H7 (cell line): ENCODE measurements around the gene ZNF391. TPM values are rescaled to one million over a fixed set of nuclear protein-coding genes. Genes with fewer than 3 reads are reported as not detected.
"Not testable (repeated sequence)": the region's sequence is repeated elsewhere in the genome, so short reads cannot be mapped to it uniquely, and the experiment has no call there.

Experiments used
- DNase-seq: peaks from one replicate; pipeline ENCODE4 v3.0.0; 2012
- H3K27me3 ChIP-seq: 2 replicates; pipeline ENCODE4 v1.6.0; 2011; ENCODE audit warnings: mild to moderate bottlenecking, low read length; ENCODE audit not compliant: control insufficient read depth, insufficient read depth
- H3K36me3 ChIP-seq: replicated peaks from 2 replicates; pipeline ENCODE4 v1.5.1; 2011; ENCODE audit warnings: low read length; ENCODE audit not compliant: control insufficient read depth, insufficient read depth
- H3K4me3 ChIP-seq: 2 replicates; pipeline ENCODE4 v1.5.1; 2011; ENCODE audit warnings: low read depth, mild to moderate bottlenecking, control low read depth, low read length, moderate library complexity; ENCODE audit not compliant: insufficient read depth
- total RNA-seq: library from RNA; depleted of rRNA; stranded (reverse); fragments of >200 nt; shearing (Covaris generic); gene quantifications from 2 replicates; pipeline ENCODE4 v1.2.3, GENCODE V29; 2014

ZNF391 gene
- total RNA-seq, 1 experiment from 2014 or later: 3.1 TPM

- H3K36me3 ChIP-seq: peaks cover 12% of the 10 kb centered on the region
- no peak overlapping the region for H3K4me3 ChIP-seq
Observed at GRCh38 chr6:27400877-27401642, 12.5 kb downstream of the ZNF391 start.

GRCh38 chr6:27406085-27406484 is 17.5 kb downstream of the ZNF391 start:
- H3K4me3 ChIP-seq: no peak overlapping the region
- no peaks in the 10 kb centered on the region for H3K27me3 ChIP-seq
- DNase-seq: no peak
- H3K36me3 ChIP-seq: peaks cover under 1% of the 10 kb centered on the region

More at GRCh38 chr6:27400877-27401642, 12.5 kb downstream of the ZNF391 start:
- no peaks in the 10 kb centered on the region for H3K27me3 ChIP-seq
- DNase-seq: no peak

GRCh38 chr6:27407153-27407814 is 18.7 kb downstream of the ZNF391 start:
- Histone ChIP-seq H3K36me3 (no peaks in the 10 kb centered on the region), H3K27me3 (no peaks in the 10 kb centered on the region), H3K4me3 (no peak overlapping the region)
- no peak for DNase-seq

DNA sequence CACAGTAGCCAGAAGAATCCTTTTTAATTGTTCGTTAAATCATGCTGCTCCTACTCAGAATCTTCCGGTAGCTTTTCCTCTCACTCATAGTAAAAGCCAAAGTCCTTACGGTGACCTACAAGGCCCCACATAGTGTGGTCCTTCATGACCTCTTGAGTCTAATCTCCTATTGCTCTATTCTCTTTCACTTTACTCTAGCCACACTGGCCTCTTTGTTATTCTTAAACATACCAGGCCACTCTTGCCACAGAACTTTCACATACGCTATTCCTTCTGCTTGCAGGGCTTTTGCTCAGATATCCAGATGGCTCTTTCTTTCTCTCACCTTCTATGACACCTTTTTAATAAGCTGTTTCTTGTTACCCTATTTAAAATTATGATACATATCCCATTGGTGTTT is 25.7 kb downstream of the ZNF391 start:
- H3K27me3 ChIP-seq: no peaks in the 10 kb centered on the region
- H3K36me3 ChIP-seq: no peaks in the 10 kb centered on the region
- no peak overlapping the region for H3K4me3 ChIP-seq
- no peak for DNase-seq

GRCh38 chr6:27414996-27415395 is 26.4 kb downstream of the ZNF391 start:
- H3K4me3 ChIP-seq: no peak overlapping the region
- no peaks in the 10 kb centered on the region for H3K36me3 ChIP-seq
- H3K27me3 ChIP-seq: no peaks in the 10 kb centered on the region
- DNase-seq: no peak

DNA sequence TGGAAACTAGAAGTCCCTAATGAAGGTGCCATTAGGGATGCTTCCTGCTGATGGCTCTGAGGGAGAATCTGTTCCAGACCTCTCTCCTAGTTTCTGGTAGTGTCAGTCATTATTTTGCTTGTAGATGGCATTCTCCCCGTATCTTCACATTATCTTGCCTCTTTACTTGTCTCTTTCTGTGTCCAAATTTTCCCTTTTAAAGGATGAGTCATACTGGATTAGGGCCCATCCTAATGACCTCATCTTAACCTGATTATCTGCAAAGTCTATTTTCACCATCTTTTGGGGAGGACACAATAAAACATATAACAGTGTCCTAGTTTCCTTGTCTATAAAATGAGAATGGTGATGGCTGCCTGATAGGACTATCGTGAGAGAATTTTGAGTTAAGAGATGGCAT is 27.3 kb downstream of the ZNF391 start:
- Histone ChIP-seq H3K4me3 (no peak overlapping the region), H3K27me3 (no peaks in the 10 kb centered on the region), H3K36me3 (no peaks in the 10 kb centered on the region)
- no peak for DNase-seq

DNA sequence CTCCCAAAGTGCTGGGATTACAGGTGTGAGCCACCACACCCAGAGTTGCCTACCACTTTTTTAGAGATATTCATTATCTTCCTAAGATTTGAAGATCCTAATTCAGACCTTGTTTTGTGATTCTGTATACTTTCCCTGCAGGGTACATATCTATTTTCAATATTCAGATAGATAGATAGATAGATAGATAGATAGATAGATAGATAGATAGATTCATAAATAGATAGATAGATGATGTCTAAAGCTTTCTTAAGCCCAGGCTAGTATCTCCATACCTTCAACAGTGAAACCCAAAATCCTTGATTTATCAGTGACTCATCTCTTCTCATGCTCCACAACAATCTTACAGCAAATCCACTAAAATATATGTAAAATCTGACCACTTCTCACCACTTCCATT is 30.8 kb downstream of the ZNF391 start:
- Histone ChIP-seq H3K36me3 (no peaks in the 10 kb centered on the region), H3K4me3 (no peak overlapping the region), H3K27me3 (no peaks in the 10 kb centered on the region)
- no peak for DNase-seq

DNA sequence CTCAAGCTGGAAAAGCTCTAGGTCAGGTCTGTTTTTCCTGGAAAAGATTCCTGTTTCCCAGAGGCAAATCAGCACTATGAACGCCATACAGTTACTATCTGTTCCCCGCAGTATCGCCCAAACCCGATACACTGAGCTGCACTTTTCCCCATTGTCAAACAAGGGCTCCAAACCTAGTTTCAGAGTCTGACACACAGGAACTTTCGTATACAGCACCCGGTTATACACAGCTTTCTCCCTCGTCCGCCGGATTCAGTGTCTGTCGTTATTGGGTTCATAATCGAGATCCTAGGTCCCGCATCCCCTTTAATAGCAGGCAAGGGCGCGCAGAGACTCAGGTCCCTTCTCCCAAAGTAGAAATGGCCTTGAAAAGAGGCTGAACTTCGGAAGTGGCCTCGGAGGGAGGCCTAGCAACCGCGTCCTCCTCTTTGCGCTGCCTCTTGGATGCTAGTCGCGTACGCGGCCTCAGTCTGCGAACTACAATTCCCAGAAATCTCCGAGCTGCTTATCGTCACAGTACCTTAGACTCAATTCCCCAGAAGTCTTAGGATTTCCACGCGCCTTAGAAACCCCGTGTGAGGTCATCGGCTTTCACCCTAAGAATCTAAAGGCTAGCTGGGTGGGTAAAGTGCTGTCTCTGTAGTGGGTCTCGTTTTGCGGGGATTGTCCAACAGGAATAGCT is 34.2 kb downstream of the ZNF391 start:
- DNase-seq: peak; percentile 48
- H3K27me3 ChIP-seq: no peaks in the 10 kb centered on the region
- H3K4me3 ChIP-seq: no peak overlapping the region
- H3K36me3 ChIP-seq: no peaks in the 10 kb centered on the region

DNA sequence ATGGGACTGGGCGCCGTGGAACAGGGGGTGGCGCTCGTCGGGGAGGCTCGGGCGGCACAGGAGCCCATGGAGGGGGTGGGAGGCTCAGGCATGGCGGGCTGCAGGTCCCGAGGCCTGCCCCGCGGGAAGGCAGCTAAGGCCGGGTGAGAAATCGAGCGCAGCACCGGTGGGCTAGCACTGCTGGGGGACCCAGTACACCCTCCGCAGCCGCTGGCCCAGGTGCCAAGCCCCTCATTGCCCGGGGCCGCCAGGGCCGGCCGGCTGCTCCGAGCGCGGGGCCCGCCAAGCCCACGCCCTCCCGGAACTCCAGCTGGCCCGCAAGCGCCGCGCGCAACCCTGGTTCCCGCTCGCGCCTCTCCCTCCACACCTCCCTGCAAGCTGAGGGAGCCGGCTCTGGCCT is 36.3 kb downstream of the ZNF391 start:
- DNase-seq, H3K27me3 ChIP-seq, H3K4me3 ChIP-seq: not testable (repeated sequence)

GRCh38 chr6:27426045-27426620 is 37.6 kb downstream of the ZNF391 start:
- H3K27me3 ChIP-seq: no peaks in the 10 kb centered on the region
- H3K36me3 ChIP-seq: no peaks in the 10 kb centered on the region
- DNase-seq: no peak
- no peak overlapping the region for H3K4me3 ChIP-seq

More for the DNA sequence above, 36.3 kb downstream of the ZNF391 start:
- not testable (repeated sequence) for H3K36me3 ChIP-seq

GRCh38 chr6:27428502-27428901 is 39.9 kb downstream of the ZNF391 start:
- H3K4me3 ChIP-seq: no peak overlapping the region
- H3K36me3 ChIP-seq: no peaks in the 10 kb centered on the region
- DNase-seq: no peak
- no peaks in the 10 kb centered on the region for H3K27me3 ChIP-seq

GRCh38 chr6:27428966-27429365 is 40.4 kb downstream of the ZNF391 start:
- H3K4me3 ChIP-seq: no peak overlapping the region
- no peaks in the 10 kb centered on the region for H3K36me3 ChIP-seq
- no peak for DNase-seq
- no peaks in the 10 kb centered on the region for H3K27me3 ChIP-seq

DNA sequence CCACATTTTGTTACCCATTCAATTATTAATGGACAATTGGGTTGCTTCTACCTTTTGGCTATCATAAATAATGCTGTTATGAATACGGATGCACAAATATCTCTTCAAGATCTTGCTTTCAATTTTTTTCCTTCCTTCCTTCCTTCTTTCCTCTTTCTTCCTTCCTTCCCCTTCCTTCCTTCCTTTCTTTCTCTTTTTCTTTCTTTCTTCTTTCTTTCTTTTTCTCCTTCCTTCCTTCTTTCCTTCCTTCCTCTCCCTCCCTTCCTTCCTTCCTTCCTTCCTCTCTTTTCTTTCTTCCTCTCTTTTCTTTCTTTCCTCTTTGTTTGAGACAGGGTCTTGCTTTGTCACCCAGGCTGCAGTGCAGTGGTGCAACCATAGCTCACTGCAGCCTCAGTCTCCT is 45.2 kb downstream of the ZNF391 start:
- Histone ChIP-seq H3K36me3 (no peaks in the 10 kb centered on the region), H3K4me3 (no peak overlapping the region), H3K27me3 (no peaks in the 10 kb centered on the region)
- DNase-seq: no peak

DNA sequence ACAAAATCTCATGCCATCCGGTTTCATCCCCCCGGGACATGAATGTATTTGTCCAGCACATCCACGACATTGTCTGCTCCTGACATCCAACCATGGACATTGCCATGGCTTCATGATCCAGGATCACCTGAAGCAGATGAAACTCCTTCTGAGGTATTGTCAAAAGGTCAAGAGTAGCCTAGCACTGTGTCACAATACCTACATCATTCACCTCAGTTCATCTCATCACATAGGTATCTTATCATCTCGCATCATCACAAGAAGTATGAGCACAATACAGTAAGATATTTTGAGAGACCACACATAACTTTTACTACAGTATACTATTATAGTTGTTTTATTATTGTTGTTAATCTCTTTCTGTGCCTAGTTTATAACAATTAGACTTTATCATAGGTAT is 50.8 kb downstream of the ZNF391 start:
- Histone ChIP-seq H3K4me3 (no peak overlapping the region), H3K27me3 (no peaks in the 10 kb centered on the region), H3K36me3 (no peaks in the 10 kb centered on the region)
- DNase-seq: no peak

- Histone ChIP-seq H3K4me3 (no peak overlapping the region), H3K27me3 (no peaks in the 10 kb centered on the region), H3K36me3 (no peaks in the 10 kb centered on the region)
- no peak for DNase-seq
Observed at GRCh38 chr6:27441001-27441400, 52.4 kb downstream of the ZNF391 start.
